GM21360 (cell line): ENCODE data around the gene REC8.

Source experiments
- ATAC-seq: cut with Tn5 transposase; IDR thresholded peaks from one replicate; pipeline ENCODE4 v1.9.1; 2021; ENCODE audit warnings: mild to moderate bottlenecking, moderate library complexity; ENCODE audit not compliant: unreplicated experiment

The REC8 gene

GRCh38 chr14:24137529-24138395, 34.1 kb upstream of the REC8 start:
- no peak for ATAC-seq

- ATAC-seq, result no peak
Measured at GRCh38 chr14:24138396-24139271, 33.2 kb upstream of the REC8 start.

DNA sequence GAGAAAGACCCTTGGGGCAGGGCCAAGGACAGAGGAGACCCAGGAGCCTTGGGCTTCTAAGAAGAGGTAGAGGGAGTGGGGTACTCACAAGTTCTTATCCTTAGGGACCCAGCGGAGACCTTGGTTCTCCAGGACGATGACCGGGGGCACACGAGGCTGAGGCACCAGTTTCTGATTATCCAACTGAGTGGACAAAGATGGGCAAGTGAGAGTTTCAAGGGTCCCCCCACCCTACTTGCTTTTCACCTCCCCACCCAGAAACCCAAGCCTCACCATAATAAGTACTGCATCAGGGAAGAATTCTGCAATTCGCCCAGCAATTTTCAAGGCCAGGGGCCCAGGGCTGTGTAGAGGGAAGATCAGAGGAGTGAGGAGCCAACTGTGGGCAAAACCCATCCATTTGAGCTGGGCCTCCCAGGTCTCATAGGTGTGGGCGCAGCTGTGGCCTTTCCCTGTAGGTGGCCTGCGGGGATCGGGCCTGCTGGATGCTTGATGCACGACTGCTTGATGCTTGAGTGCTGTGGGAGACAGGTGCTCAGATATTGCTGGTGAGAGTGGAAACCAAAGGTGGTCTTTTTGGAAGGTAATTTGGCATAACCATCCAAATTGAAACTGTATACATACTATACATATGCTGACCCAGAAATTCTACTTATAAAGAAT, 32.5 kb upstream of the REC8 start:
- no peak for ATAC-seq

DNA sequence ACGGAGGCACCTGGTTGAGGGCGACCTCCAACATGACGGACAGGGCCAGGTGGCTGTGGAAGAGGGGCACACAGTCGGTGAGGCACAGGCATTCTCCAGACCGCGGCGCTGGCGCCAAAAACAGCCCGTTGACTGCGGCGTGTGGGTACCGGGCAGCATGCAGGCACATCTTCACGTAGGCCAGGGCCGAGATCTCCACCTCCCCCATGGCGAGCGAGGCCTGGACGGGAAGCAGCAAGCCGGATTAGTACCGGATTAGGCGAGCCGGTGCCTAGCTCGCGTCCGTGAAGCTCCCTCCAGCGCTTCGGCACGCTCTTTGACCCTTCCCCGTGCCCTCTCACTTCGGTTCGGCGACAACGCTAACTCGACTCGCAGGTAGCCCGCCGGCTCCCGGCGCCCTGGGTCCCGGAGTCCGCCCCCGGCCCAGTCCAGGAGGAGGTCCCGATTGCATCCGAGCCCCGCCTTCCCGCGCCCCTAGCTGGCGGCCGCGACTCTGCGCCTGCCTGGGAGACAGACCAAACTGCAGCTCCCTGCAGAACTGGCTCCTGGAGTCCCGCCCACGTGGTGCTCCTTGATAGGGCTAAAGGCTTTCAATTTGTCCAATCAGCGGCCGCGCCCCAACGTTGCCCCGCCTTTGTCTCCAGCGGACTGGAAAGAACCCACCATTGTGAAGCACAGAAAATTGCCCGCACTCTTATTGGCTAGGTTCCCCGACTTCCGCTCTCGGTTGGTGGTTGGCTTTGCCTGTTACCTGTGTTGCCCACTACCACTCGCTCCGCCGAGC, 30.6 kb upstream of the REC8 start, which contains the start of gene EMC9:
TSS of gene EMC9 (minus strand) at position 495 of the 784 bp plus-strand sequence. CDS start at position 208, 287 bp downstream.
- peak; percentile 77 for ATAC-seq

DNA sequence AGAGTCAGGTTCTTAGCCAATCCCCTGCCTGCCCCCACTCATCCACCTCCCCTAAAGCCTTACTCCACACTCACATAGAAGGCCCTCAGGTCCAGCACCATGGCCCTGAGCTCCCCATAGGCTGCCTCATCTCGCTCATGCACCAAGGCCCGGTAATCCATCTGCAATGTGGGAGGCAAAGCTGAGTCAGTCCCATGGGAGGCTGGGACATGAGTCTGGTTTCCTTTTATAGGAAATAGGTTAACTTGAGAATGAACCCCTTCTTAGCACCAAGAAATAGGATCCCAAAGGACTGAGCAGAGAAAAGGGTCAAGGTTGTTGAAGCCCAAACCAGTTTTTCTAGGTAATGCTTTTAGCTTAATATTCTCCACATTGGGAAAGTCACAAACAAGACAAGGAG, 28.4 kb upstream of the REC8 start:
- no peak for ATAC-seq

DNA sequence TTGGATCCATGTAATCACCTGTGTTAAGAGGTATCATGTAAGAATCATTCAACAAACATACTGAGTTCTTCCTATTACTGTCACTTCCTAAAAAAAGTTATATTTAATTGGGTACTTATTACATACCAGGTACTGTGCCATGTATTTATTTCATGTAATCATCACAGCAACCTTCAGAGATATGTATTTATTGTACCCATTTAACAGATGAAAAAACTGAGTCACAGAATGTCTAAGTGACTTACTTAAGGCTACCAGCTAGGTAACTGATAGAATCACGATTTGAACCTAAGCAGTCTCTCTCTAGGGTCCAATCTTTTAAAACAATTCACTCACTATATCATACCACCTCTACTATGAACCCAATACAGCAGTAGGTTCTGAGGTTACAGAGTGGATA, 27.4 kb upstream of the REC8 start:
- ATAC-seq, result no peak

DNA sequence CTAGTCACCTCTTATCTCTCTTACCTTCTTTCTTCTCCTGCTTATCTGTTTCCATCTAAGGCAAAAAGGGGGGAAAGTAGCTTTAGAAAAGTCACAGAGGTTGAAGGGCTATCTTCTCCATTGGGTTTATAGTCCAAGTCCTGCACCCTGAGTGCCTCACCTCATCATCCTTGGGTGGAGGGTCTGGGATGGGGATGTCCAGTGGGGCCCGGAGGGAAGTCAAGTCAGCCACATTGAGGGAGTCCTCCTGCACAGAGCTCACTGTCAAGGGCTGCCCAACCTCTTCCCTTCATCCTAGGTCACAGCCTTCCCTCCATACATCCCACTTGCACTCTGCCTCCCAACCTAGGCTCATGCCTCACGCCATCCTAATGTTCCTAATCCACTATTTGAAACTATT, 26.7 kb upstream of the REC8 start:
- no peak for ATAC-seq

GRCh38 chr14:24145690-24146452, 26.0 kb upstream of the REC8 start:
- ATAC-seq, result no peak

DNA sequence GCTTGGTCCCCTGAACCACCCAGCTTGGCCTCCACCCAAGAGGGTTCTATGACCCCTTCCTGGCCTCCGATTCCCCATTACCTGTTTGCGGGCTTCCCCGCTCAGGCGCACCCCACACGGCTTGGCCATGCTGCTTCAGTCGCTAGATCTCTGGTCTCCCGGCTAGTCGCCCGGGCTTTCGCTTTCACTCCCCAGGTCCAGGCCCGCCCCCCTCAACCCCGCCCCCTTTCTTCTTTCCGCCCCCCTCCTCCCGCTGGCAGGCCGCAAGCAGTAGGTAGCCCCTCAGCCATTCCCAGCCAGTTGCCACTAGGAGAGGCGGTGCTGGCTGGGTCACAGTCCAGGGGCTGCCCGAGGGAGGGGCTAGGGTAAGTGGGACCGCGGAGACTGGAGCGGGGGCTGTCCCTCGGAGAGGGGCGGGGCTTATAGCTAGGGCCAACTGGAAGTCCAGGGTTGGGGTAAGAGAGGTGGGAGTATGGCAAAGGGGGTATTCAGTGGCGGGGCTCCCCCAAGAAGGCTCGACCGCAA, 25.4 kb upstream of the REC8 start, which contains the start of gene PSME2:
TSS of gene PSME2 (minus strand) at position 158 of the 525 bp plus-strand sequence. CDS start at position 129, 29 bp downstream.
- ATAC-seq, result peak; percentile 60

DNA sequence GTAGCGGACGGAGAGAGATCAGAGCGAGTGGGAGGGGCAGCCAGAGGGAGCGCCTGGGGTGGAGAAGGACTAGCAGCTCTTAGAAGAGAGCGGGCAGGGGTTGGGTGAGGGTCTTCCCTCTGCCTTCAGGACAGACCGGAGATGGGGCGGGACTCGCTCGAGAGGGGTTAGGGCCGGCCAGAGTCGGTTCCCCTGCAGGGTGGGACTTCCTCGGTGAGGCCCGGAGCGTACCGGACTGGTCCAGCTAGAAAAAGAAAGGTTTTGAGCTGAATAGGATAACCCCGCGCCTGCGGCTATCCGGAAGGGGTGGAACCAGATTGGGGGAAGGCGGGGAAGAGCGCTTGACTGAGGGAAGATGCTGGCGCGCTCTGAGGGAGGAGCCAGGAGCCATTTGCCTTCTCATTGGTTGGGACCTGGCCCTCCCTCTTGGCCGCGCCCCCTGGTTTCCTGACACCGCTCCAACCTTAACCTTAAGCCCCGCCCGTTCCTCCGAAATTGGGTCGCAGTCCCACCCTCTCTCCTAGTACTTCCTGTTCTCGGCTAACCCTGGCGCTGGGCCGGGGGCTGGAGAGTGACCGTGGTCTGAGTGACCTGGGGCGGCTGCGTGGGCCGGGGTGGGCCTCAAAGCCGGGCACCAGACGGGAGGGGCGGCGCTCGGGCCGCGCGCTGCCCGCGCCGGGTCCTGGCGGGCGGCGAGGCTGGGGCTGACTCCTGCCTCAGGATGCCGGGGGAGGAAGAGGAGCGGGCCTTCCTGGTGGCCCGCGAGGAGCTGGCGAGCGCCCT, 24.7 kb upstream of the REC8 start, which contains the start of gene RNF31:
TSS of gene RNF31 (plus strand) at position 521 of the 783 bp plus-strand sequence. CDS start at position 722, 201 bp downstream.
- ATAC-seq, result peak; percentile 71

DNA sequence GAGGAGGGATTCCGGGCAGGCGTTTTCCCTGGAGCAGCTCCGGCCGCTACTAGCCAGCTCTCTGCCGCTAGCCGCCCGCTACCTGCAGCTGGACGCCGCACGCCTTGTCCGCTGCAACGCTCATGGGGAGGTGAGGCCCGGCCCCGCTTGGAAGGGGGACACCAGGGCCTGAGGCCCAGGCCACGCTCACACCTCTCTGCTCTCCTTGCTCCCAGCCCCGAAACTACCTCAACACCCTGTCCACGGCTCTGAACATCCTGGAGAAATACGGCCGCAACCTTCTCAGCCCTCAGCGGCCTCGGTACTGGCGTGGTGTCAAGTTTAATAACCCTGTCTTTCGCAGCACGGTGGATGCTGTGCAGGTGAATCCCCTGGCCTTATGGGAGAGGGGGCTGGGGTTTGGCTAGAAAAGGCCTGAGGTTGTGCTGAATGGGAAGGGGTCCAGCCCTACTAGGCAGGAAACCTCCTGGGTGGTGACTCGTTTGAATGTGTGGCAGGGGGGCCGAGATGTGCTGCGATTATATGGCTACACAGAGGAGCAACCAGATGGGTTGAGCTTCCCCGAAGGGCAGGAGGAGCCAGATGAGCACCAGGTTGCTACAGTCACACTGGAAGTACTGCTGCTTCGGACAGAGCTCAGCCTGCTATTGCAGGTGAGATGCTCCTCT, 24.0 kb upstream of the REC8 start:
- ATAC-seq, result no peak

DNA sequence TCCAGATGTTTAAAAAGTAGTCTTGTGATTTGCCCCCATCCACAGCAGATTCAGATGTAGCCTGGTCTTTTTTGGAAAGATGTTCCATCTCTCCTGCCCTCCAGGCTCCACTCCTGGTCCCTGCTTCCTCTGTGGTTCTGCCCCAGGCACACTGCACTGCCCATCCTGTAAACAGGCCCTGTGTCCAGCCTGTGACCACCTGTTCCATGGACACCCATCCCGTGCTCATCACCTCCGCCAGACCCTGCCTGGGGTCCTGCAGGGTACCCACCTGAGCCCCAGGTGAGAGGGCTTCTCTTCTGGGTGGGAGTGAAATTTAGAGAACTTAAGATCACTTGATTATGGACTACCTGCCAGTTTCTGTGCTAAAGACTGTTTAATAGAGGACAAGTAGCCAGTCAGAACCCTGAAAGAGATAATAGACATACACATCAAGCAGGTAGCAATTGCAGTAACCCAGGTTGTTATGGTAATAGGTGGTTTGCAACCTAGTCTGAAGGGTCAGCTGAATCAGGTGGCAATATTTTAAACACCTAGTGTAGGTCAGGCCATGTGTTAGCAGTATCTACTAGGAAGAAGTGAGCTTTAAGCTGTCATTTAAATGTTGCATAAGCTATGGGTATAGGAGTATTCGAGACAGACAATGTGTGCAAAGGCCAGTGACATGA, 22.4 kb upstream of the REC8 start:
- ATAC-seq, result no peak

- ATAC-seq, result no peak
Measured at GRCh38 chr14:24150061-24150460, 21.8 kb upstream of the REC8 start.

- no peak for ATAC-seq
Measured at GRCh38 chr14:24150567-24150966, 21.3 kb upstream of the REC8 start.

DNA sequence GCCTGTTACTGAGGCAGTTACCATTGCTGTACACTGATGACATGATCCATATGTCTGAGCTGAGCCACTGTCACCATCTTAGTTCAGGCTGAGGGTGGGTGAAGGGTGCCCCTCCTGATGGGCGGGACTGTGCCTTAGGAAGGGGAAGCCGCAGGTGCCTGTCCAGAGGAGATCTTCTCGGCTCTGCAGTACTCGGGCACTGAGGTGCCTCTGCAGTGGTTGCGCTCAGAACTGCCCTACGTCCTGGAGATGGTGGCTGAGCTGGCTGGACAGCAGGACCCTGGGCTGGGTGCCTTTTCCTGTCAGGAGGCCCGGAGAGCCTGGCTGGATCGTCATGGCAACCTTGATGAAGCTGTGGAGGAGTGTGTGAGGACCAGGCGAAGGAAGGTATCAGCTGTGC, 20.9 kb upstream of the REC8 start:
- no peak for ATAC-seq

GRCh38 chr14:24151404-24152080, 20.3 kb upstream of the REC8 start:
- ATAC-seq, result no peak

DNA sequence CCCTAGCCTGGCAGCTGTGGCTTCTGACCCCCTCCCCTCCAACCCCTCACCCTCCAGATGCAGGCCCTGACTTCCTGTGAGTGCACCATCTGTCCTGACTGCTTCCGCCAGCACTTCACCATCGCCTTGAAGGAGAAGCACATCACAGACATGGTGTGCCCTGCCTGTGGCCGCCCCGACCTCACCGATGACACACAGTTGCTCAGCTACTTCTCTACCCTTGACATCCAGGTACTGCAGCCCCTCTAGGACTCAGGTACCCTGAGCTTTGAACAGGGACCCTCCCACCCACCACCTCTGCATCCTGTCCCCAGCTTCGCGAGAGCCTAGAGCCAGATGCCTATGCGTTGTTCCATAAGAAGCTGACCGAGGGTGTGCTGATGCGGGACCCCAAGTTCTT, 16.8 kb upstream of the REC8 start:
- no peak for ATAC-seq
